Cardiac muscle cell (in vitro differentiated cells and primary cell): ENCODE results near the gene GTSE1. TPM values are rescaled to one million over a fixed set of nuclear protein-coding genes. Genes with fewer than 3 reads are reported as not detected.

ENCODE experiments used
- DNase-seq, 2 donors: peaks; one replicate each; pipeline versions ENCODE4 v3.0.0 to v3.0.0-alpha.2; 2010 to 2017; ENCODE audit warnings: low read depth in 1 of 2, low spot score in 1 of 2
- H3K27ac ChIP-seq: fragments of 200-600 bp; sonication (generic); 2 replicates; pipeline ENCODE4 v1.5.1; 2016
- H3K27me3 ChIP-seq: fragments of 200-600 bp; sonication (generic); 2 replicates; pipeline ENCODE4 v1.6.0; 2016; ENCODE audit warnings: control low read depth
- H3K36me3 ChIP-seq: fragments of 200-600 bp; sonication (generic); 2 replicates; pipeline ENCODE4 v1.5.1; 2016; ENCODE audit warnings: control low read depth
- H3K4me1 ChIP-seq: fragments of 200-600 bp; sonication (generic); 2 replicates; pipeline ENCODE4 v1.8.1; 2017; ENCODE audit warnings: low read depth, mild to moderate bottlenecking, mixed run types
- H3K4me3 ChIP-seq: fragments of 200-600 bp; sonication (generic); 2 replicates; pipeline ENCODE4 v1.5.1; 2016; ENCODE audit warnings: mild to moderate bottlenecking
- H3K9me3 ChIP-seq: fragments of 200-600 bp; sonication (generic); 2 replicates; pipeline ENCODE4 v1.5.1; 2017; ENCODE audit warnings: low read depth, mild to moderate bottlenecking, control low read depth
- polyA plus RNA-seq: library from polyadenylated mRNA; unstranded; fragments of >200 nt; fragmentation: Nextera tagmentation; extraction: Ambion mirVana; gene quantifications from 2 replicates; pipeline ENCODE4 v1.2.1, GENCODE V29; 2016
- total RNA-seq: library from RNA; depleted of rRNA; stranded (reverse); fragments of >200 nt; gene quantifications from 2 replicates; pipeline ENCODE4 v1.2.3, GENCODE V29; 2016
- TF ChIP-seq, protein P1 (sequence below): IDR thresholded peaks from 2 replicates; pipeline ENCODE4 v1.5.1; 2012; ENCODE audit warnings: low read depth, mild to moderate bottlenecking, low read length

GTSE1 gene
- total and polyA plus RNA-seq, 2 experiments from 2014 or later: 5.4 to 28.7 TPM

DNA sequence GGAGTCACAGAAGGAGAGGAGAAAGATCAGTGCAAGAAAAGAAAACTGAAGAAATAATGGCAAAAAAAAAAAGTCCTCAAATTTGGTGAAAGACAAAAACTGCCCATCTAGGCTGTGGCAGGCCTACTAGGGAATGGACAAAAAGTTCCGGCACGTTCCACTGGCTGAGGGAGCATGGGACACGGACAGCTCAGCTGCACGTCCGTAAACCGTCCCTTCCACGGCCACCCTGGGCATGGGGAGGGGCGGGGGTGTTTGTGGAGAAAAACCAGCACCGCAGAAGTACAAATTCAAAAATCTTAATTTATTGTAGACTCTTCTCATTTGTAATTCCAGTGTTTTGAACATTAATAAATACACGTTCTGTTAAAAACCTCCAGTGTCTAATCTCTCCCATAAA, 64.2 kb downstream of the GTSE1 start:
- TF ChIP-seq, protein P1, sequence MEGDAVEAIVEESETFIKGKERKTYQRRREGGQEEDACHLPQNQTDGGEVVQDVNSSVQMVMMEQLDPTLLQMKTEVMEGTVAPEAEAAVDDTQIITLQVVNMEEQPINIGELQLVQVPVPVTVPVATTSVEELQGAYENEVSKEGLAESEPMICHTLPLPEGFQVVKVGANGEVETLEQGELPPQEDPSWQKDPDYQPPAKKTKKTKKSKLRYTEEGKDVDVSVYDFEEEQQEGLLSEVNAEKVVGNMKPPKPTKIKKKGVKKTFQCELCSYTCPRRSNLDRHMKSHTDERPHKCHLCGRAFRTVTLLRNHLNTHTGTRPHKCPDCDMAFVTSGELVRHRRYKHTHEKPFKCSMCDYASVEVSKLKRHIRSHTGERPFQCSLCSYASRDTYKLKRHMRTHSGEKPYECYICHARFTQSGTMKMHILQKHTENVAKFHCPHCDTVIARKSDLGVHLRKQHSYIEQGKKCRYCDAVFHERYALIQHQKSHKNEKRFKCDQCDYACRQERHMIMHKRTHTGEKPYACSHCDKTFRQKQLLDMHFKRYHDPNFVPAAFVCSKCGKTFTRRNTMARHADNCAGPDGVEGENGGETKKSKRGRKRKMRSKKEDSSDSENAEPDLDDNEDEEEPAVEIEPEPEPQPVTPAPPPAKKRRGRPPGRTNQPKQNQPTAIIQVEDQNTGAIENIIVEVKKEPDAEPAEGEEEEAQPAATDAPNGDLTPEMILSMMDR: no peak
- Histone ChIP-seq H3K4me3 (no peak overlapping the region), H3K9me3 (no peaks in the 10 kb centered on the region), H3K27me3 (no peaks in the 10 kb centered on the region), H3K27ac (no peak overlapping the region), H3K36me3 (peaks cover 11% of the 10 kb centered on the region), H3K4me1 (no peaks in the 10 kb centered on the region)
- DNase-seq: no peak

DNA sequence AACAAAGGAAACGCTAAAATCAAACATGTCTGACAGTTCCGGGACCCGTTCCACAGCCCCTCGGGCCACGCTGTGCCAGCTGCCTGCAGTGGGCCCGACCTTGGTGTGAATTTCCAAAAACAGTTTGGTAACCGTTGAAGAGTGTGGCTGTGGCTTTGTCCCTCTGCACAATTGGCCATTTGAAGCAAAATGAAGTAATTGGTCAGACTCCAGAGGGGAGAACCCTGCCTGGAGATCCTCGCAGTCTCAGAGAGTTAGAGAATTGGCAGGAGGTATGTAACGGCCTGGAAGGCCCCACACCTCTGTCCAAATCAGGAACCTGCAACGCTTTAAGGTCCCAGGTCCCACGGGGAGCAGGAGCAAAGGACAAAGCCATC, 65.1 kb downstream of the GTSE1 start:
- DNase-seq: no peak
- TF ChIP-seq, protein P1: no peak
- Histone ChIP-seq H3K27me3 (no peaks in the 10 kb centered on the region), H3K27ac (peak overlapping the region; percentile 48), H3K4me3 (no peak overlapping the region), H3K9me3 (no peaks in the 10 kb centered on the region), H3K36me3 (peaks cover 6% of the 10 kb centered on the region), H3K4me1 (no peaks in the 10 kb centered on the region)

DNA sequence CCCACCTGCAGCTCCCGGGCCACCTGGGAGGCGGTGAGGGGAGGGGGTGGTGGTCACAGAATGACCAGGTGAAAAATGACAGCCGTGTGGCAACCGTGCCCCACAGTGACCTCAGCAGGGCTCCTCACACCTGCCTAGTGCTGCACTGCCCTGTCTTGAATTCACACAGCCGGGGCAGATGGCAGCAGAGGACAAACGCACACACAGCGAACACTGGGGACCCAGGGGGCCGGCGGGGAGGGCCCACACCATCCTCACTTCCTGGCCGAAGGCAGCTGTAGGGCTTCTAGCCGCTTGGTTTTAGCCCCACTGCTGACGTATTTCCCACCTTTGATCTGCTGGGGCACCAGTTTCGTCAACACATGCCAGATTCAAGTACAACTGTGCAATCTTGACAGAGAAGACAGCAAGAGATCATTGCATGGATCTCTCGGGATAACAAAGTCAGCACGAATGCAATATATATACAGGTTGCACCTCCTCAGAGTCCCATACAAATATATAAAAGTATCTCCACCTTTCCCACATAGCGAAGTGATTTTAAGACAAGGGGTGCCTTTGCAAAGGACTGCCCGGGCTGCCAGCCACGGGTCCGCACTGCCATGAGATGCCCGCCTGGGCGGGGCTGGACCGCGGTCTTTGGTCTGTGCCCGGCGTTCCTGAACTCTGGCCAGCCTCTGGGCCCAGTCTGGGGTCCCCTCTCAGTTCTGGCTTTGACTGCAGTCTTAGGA, 65.7 kb downstream of the GTSE1 start:
- Histone ChIP-seq H3K4me3 (no peak overlapping the region), H3K27me3 (no peaks in the 10 kb centered on the region), H3K36me3 (peaks cover 6% of the 10 kb centered on the region), H3K9me3 (no peaks in the 10 kb centered on the region), H3K4me1 (no peaks in the 10 kb centered on the region), H3K27ac (peak overlapping the region; percentile 48)
- peak in 1 of 2 donors; percentile 8 for DNase-seq
- TF ChIP-seq, protein P1: no peak

DNA sequence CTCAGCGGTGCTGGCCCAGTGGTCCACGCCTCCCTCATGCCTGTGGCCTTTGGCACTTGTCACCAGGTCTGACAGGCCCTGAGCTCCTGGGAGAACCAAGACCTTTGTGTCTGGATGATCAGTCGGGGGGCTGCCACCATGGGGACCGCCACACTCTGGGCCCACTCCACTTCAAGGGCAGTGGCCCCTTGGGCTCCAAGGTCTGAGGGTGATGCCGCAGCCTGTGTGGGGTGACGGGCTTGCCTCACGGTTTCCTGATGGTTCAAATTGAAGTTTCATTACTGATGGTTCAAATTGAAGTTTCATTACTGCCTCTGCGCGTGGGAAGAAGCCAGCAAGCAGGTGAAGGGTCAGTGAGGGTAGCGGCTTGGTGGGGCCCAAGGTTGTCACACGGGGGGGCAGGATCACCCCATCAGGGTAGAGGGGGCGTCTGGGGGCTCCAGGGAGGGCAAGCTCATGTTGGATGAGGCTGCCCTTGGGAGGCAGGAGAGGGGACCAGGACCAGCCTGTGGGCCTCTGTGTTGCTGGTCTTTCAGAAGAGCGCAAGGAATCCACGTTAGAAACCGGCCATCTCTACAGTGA, 66.4 kb downstream of the GTSE1 start:
- no peak for DNase-seq
- H3K27me3 ChIP-seq: no peaks in the 10 kb centered on the region
- TF ChIP-seq, protein P1: no peak
- H3K27ac ChIP-seq: peak overlapping the region; percentile 48
- no peaks in the 10 kb centered on the region for H3K4me1 ChIP-seq
- no peak overlapping the region for H3K4me3 ChIP-seq
- H3K36me3 ChIP-seq: peaks cover 6% of the 10 kb centered on the region
- no peaks in the 10 kb centered on the region for H3K9me3 ChIP-seq

- no peaks in the 10 kb centered on the region for H3K9me3 ChIP-seq
- no peak for DNase-seq
- H3K27ac ChIP-seq: no peak overlapping the region
- H3K36me3 ChIP-seq: peaks cover 6% of the 10 kb centered on the region
- H3K4me1 ChIP-seq: no peaks in the 10 kb centered on the region
- H3K4me3 ChIP-seq: no peak overlapping the region
- no peaks in the 10 kb centered on the region for H3K27me3 ChIP-seq
- TF ChIP-seq, protein P1: no peak
Observed at GRCh38 chr22:46363611-46364321, 67.1 kb downstream of the GTSE1 start.
